Fibroblast of lung (primary cell): ENCODE data around the gene GIPC3.

Experiments
- CTCF ChIP-seq, 2 donors: IDR thresholded peaks in 1 of 2; conservative IDR thresholded peaks in 1 of 2; 1 replicate in 1 of 2; 2 replicates in 1 of 2; pipeline ENCODE4 v1.5.1; 2011 to 2012; ENCODE audit warnings: low read length in 2 of 2, control low read depth in 1 of 2, inconsistent platforms in 1 of 2, low read depth in 1 of 2, mild to moderate bottlenecking in 1 of 2
- EZH2 ChIP-seq: IDR thresholded peaks from 2 replicates; pipeline ENCODE4 v1.5.1; 2012; ENCODE audit warnings: low read length, control low read depth, mild to moderate bottlenecking; ENCODE audit errors: missing control alignments

- TF ChIP-seq CTCF (conservative IDR thresholded peaks at IDR 0.05 in 1 of 2, IDR thresholded peaks at IDR 0.05 in 1 of 2; ENCODE audit: low read depth in 1 of 2, low read length in 2 of 2) (no peak), EZH2 (no peak)
Observed at GRCh38 chr19:3555653-3556422, 29.4 kb upstream of the GIPC3 start.
